H1 (cell line): ENCODE measurements around the gene MAGOH. TPM values are rescaled to one million over a fixed set of nuclear protein-coding genes. Genes with fewer than 3 reads are reported as not detected.
A peak's percentile ranks its signal among the peaks of the same experiment; 100 is the strongest.

Source experiments
- CTCF ChIA-PET: fragments of 300-600 bp; sonication (Branson Sonifier 250); formaldehyde crosslinking; loops from one replicate; lab custom pipeline; 2021; ENCODE audit not compliant: partially characterized antibody; lab: Charles Lee
- POLR2A ChIA-PET: fragments of 300-600 bp; sonication (Branson Sonifier 250); formaldehyde crosslinking; loops from one replicate; lab custom pipeline; 2021; ENCODE audit warnings: inconsistent platforms; ENCODE audit not compliant: partially characterized antibody; lab: Charles Lee
- DNase-seq, 2 experiments: peaks; one replicate each; pipeline versions ENCODE4 v3.0.0 to v3.0.0-alpha.2; 2010 to 2022; ENCODE audit warnings: low spot score in 2 of 2, low read depth in 1 of 2, mixed read lengths in 1 of 2
- FAIRE-seq: peaks from 2 replicates; lab custom pipeline; 2011; peaks lifted over from hg19 to GRCh38; lab: Jason Lieb, UNC
- H2AFZ ChIP-seq: 2 replicates; pipeline ENCODE4 v1.8.1; 2012; ENCODE audit warnings: low read length, inconsistent platforms
- H2AK5ac ChIP-seq: 2 replicates; pipeline ENCODE4 v1.6.1; 2013; ENCODE audit warnings: low read depth, low read length
- H2BK120ac ChIP-seq: replicated peaks from 2 replicates; pipeline ENCODE3; 2013; ENCODE audit warnings: low read depth, low read length, inconsistent platforms
- H2BK12ac ChIP-seq: 2 replicates; pipeline ENCODE4 v1.6.1; 2013; ENCODE audit warnings: low read depth, low read length
- H2BK15ac ChIP-seq: 2 replicates; pipeline ENCODE4 v1.6.1; 2013; ENCODE audit warnings: low read length
- H2BK20ac ChIP-seq: 2 replicates; pipeline ENCODE4 v1.6.1; 2013; ENCODE audit warnings: low read length
- H2BK5ac ChIP-seq: 2 replicates; pipeline ENCODE4 v1.6.1; 2013; ENCODE audit warnings: low read depth, low read length
- H3K14ac ChIP-seq: 2 replicates; pipeline ENCODE4 v1.6.1; 2013; ENCODE audit warnings: inconsistent platforms; ENCODE audit not compliant: insufficient read length
- H3K18ac ChIP-seq: 2 replicates; pipeline ENCODE4 v1.6.1; 2013; ENCODE audit warnings: low read length; ENCODE audit errors: extremely low read depth
- H3K23ac ChIP-seq: 2 replicates; pipeline ENCODE4 v1.6.1; 2013; ENCODE audit warnings: inconsistent platforms; ENCODE audit not compliant: insufficient read length
- H3K23me2 ChIP-seq: 2 replicates; pipeline ENCODE4 v1.6.1; 2013; ENCODE audit warnings: low read depth, low read length
- H3K27ac ChIP-seq: 2 replicates; pipeline ENCODE4 v1.6.1; 2011; ENCODE audit warnings: low read depth, low read length, inconsistent platforms
- H3K27me3 ChIP-seq, 4 experiments: replicated peaks in 1 of 4; 1 replicate in 1 of 4; 2 replicates in 3 of 4; pipeline versions ENCODE4 v1.6.1 to v1.8.1; 2011 to 2013; ENCODE audit warnings: low read length in 3 of 4, mild to moderate bottlenecking in 3 of 4, inconsistent platforms in 2 of 4, mixed read lengths in 2 of 4, moderate library complexity in 1 of 4; ENCODE audit not compliant: control insufficient read depth in 3 of 4, insufficient read depth in 3 of 4; ENCODE audit errors: extremely low read depth in 1 of 4
- H3K36me3 ChIP-seq, 4 experiments: 2 replicates each; pipeline versions ENCODE4 v1.6.1 to v1.8.1; 2011 to 2013; ENCODE audit warnings: mild to moderate bottlenecking in 4 of 4, low read length in 3 of 4, moderate library complexity in 2 of 4, control low read depth in 1 of 4, inconsistent platforms in 1 of 4; ENCODE audit not compliant: insufficient read depth in 4 of 4, control insufficient read depth in 2 of 4
- H3K4ac ChIP-seq: replicated peaks from 2 replicates; pipeline ENCODE3; 2013; ENCODE audit warnings: low read length, low read depth, mixed read lengths, inconsistent platforms; ENCODE audit not compliant: insufficient read length
- H3K4me1 ChIP-seq, 4 experiments: replicated peaks in 1 of 4; 1 replicate in 1 of 4; 2 replicates in 3 of 4; pipeline versions ENCODE4 v1.6.1 to v1.8.1; 2011 to 2013; ENCODE audit warnings: low read length in 3 of 4, inconsistent platforms in 2 of 4, mixed read lengths in 1 of 4; ENCODE audit not compliant: insufficient read depth in 4 of 4, control insufficient read depth in 3 of 4
- H3K4me2 ChIP-seq, 2 experiments: 2 replicates each; pipeline versions ENCODE4 v1.6.1 to v1.8.1; 2011 to 2013; ENCODE audit warnings: low read depth in 2 of 2, low read length in 2 of 2, control low read depth in 1 of 2, inconsistent platforms in 1 of 2, mild to moderate bottlenecking in 1 of 2; ENCODE audit not compliant: insufficient read depth in 1 of 2
- H3K4me3 ChIP-seq, 4 experiments: fragments of 200-600, 300-600 bp in 1 of 4; sonication (generic), shearing (Covaris generic), sonication (Bioruptor Twin) in 1 of 4; 2 replicates each; pipeline versions ENCODE4 v1.5.1 to v1.8.1; 2011 to 2016; ENCODE audit warnings: low read length in 4 of 4, low read depth in 3 of 4, control low read depth in 2 of 4, inconsistent platforms in 2 of 4, mild to moderate bottlenecking in 2 of 4, mixed read lengths in 1 of 4, moderate library complexity in 1 of 4; ENCODE audit not compliant: insufficient read depth in 2 of 4; ENCODE audit errors: extremely low read depth in 1 of 4
- H3K56ac ChIP-seq: replicated peaks from 2 replicates; pipeline ENCODE3; 2013; ENCODE audit warnings: low read depth, mild to moderate bottlenecking, mixed read lengths, low read length, inconsistent platforms; ENCODE audit not compliant: insufficient read length
- H3K79me1 ChIP-seq: 2 replicates; pipeline ENCODE4 v1.6.1; 2013; ENCODE audit warnings: low read depth, low read length, control low read depth
- H3K79me2 ChIP-seq, 2 experiments: 2 replicates each; pipeline versions ENCODE4 v1.6.1 to v1.8.1; 2012 to 2013; ENCODE audit warnings: low read length in 2 of 2, mild to moderate bottlenecking in 2 of 2, inconsistent platforms in 1 of 2; ENCODE audit not compliant: insufficient read depth in 2 of 2, control insufficient read depth in 1 of 2
- H3K9ac ChIP-seq, 4 experiments: replicated peaks in 1 of 4; 1 replicate in 1 of 4; 2 replicates in 3 of 4; pipeline versions ENCODE4 v1.6.1 to v1.8.1; 2011 to 2013; ENCODE audit warnings: low read depth in 3 of 4, low read length in 3 of 4, control low read depth in 2 of 4, mild to moderate bottlenecking in 2 of 4, moderate library complexity in 2 of 4, inconsistent platforms in 1 of 4; ENCODE audit errors: extremely low read depth in 1 of 4
- H3K9me3 ChIP-seq, 2 experiments: 2 replicates each; pipeline versions ENCODE4 v1.6.1 to v1.8.1; 2012 to 2013; ENCODE audit warnings: mild to moderate bottlenecking in 2 of 2, moderate library complexity in 2 of 2, control low read depth in 1 of 2, inconsistent platforms in 1 of 2, low read depth in 1 of 2, low read length in 1 of 2, mixed read lengths in 1 of 2; ENCODE audit not compliant: insufficient read depth in 2 of 2
- H4K20me1 ChIP-seq, 2 experiments: replicated peaks in 1 of 2; 2 replicates each; pipeline versions ENCODE3 to v1.8.1; 2011 to 2013; ENCODE audit warnings: inconsistent platforms in 2 of 2, low read length in 2 of 2, mild to moderate bottlenecking in 1 of 2; ENCODE audit not compliant: insufficient read depth in 2 of 2, control insufficient read depth in 1 of 2
- H4K5ac ChIP-seq: 2 replicates; pipeline ENCODE4 v1.6.1; 2013; ENCODE audit warnings: low read length, low read depth, mixed read lengths, inconsistent platforms; ENCODE audit not compliant: insufficient read length
- H4K8ac ChIP-seq: 2 replicates; pipeline ENCODE4 v1.8.0; 2013; ENCODE audit warnings: mild to moderate bottlenecking, moderate library complexity, low read length, inconsistent platforms; ENCODE audit not compliant: insufficient read depth; ENCODE audit errors: extremely low read depth
- H4K91ac ChIP-seq: replicated peaks from 2 replicates; pipeline ENCODE3; 2013; ENCODE audit warnings: low read length, mixed read lengths, inconsistent platforms; ENCODE audit not compliant: insufficient read length
- CTBP2 ChIP-seq: IDR thresholded peaks from 2 replicates; pipeline ENCODE4 v1.7.0; 2011; ENCODE audit warnings: borderline replicate concordance, mild to moderate bottlenecking, moderate library complexity, mixed read lengths, low read length; ENCODE audit not compliant: insufficient read depth, insufficient read length
- CTCF ChIP-seq, 3 experiments: IDR thresholded peaks; 1 replicate in 2 of 3; 2 replicates in 1 of 3; pipeline versions ENCODE4 v1.5.1 to v1.6.1; 2011; ENCODE audit warnings: low read length in 3 of 3, mild to moderate bottlenecking in 3 of 3, inconsistent platforms in 2 of 3, low read depth in 1 of 3, moderate library complexity in 1 of 3; ENCODE audit not compliant: insufficient read depth in 1 of 3; ENCODE audit errors: control extremely low read depth in 1 of 3
- WGBS, 2 experiments: shearing (Covaris generic) in 1 of 2; methylation state at CpG; one replicate each; pipeline versions ENCODE4 v1.1.6 to v1.1.7; 2013 to 2015; ENCODE audit warnings: low lambda C conversion rate in 2 of 2, mixed read lengths in 2 of 2, inconsistent platforms in 1 of 2, low coverage in 1 of 2, missing lambda C conversion rate in 1 of 2; ENCODE audit not compliant: insufficient replicate concordance in 2 of 2, insufficient coverage in 1 of 2, insufficient read length in 1 of 2; ENCODE audit errors: extremely low coverage in 1 of 2, missing lambda C conversion rate in 1 of 2; 5-methylcytosine and 5-hydroxymethylcytosine counted together
- polyA plus RNA-seq, 7 experiments: library from polyadenylated mRNA; depleted of rRNA in 3 of 7; stranded (reverse) in 5 of 7; unstranded in 2 of 7; fragments of >200 nt in 5 of 7; fragments of 200-250 nt in 2 of 7; gene quantifications; 1 replicate in 5 of 7; 2 replicates in 1 of 7; 4 replicates in 1 of 7; pipeline versions ENCODE4 v1.2.1 to v1.2.3, GENCODE V29; 2011 to 2013; ENCODE audit warnings: missing spikeins in 2 of 7, mixed read lengths in 2 of 7
- total RNA-seq: library from RNA; stranded (reverse); fragmentation: NEBNext Ultra II Directional; extraction: Animal tissue kit (Norgen Biotek cat#: 25700); gene quantifications from 2 replicates; pipeline ENCODE4 v1.2.1, GENCODE V29; 2021

Gene MAGOH
- total and polyA plus RNA-seq, 2 of the 8 experiments (the other 6 are each of a cell fraction or from before 2014, with no cell fraction given) = 46.9 to 74.3 TPM

GRCh38 chr1:53255031-53255430 lies 16.7 kb upstream of the MAGOH start:
- Histone ChIP-seq H2BK120ac (no peak overlapping the region), H3K9ac (no peak overlapping the region), H4K8ac (no peak overlapping the region), H3K9me3 (no peaks in the 10 kb centered on the region), H2BK5ac (no peak overlapping the region), H4K20me1 (peaks cover 0 to 2% of the 10 kb centered on the region in 2 experiments), H2AK5ac (no peak overlapping the region), H3K79me2 (no peaks in the 10 kb centered on the region), H3K14ac (no peak overlapping the region), H3K27me3 (no peaks in the 10 kb centered on the region), H3K56ac (no peak overlapping the region), H3K36me3 (peaks cover 39 to 87% (median 69%) of the 10 kb centered on the region in 4 experiments), H3K23me2 (no peaks in the 10 kb centered on the region), H4K5ac (no peak overlapping the region), H3K4me2 (no peak overlapping the region), H2BK12ac (no peak overlapping the region), H2BK15ac (no peak overlapping the region), H4K91ac (no peak overlapping the region), H3K18ac (no peak overlapping the region), H3K4me1 (no peaks in the 10 kb centered on the region), H3K4ac (no peak overlapping the region), H3K4me3 (no peak overlapping the region), H3K23ac (no peak overlapping the region), H2BK20ac (no peak overlapping the region), H2AFZ (no peak overlapping the region), H3K27ac (no peak overlapping the region), H3K79me1 (no peaks in the 10 kb centered on the region)
- DNase-seq = no peak
- ChIA-PET POLR2A (no interaction called here), CTCF (interaction anchor here (0.7 to 3.0 kb wide), 4 partner anchors 12 to 1471 kb away, joined by 3 to 15 read pairs (median 4); no protein-coding TSS in a partner anchor)
- WGBS, 2 experiments = 87% methylated on average over 4 of the region's 4 CpGs; no CpG with 5 or more reads in 1 of the 2 experiments
- TF ChIP-seq CTBP2 (no peak), CTCF (IDR thresholded peaks at IDR 0.05; ENCODE audit: control extremely low read depth in 1 of 3, insufficient read depth in 1 of 3, low read depth in 1 of 3, low read length in 3 of 3) (peak in 1 of 3 experiments; percentile 21; a peak in 1 of 4 replicates)
- no peak for FAIRE-seq
